Liver (tissue), 3 donors: Measurements from ENCODE around the gene PIK3R5.

Experiments used
- EGR1 ChIP-seq, 2 donors: IDR thresholded peaks; 2 replicates each; pipeline ENCODE4 v1.6.1; 2016 to 2018; ENCODE audit warnings: antibody characterized with exemption in 2 of 2, low read depth in 2 of 2
- FOXA1 ChIP-seq: IDR thresholded peaks from 2 replicates; pipeline ENCODE4 v1.6.1; 2016; ENCODE audit warnings: antibody characterized with exemption
- FOXA2 ChIP-seq: IDR thresholded peaks from 2 replicates; pipeline ENCODE4 v1.6.1; 2016; ENCODE audit warnings: antibody characterized with exemption
- GABPA ChIP-seq, 2 donors: IDR thresholded peaks in 1 of 2; conservative IDR thresholded peaks in 1 of 2; 2 replicates each; pipeline ENCODE4 v1.6.1; 2016; ENCODE audit warnings: antibody characterized with exemption in 2 of 2, mild to moderate bottlenecking in 1 of 2, moderate library complexity in 1 of 2
- HNF4A ChIP-seq, 2 donors: conservative IDR thresholded peaks; 2 replicates each; pipeline ENCODE4 v1.6.1; 2016; ENCODE audit warnings: antibody characterized with exemption in 2 of 2, mild to moderate bottlenecking in 2 of 2
- JUND ChIP-seq, 2 donors: IDR thresholded peaks; 2 replicates each; pipeline ENCODE4 v1.6.1; 2016; ENCODE audit warnings: antibody characterized with exemption in 2 of 2
- RAD21 ChIP-seq, 2 donors: IDR thresholded peaks; 2 replicates each; pipeline ENCODE4 v1.6.1; 2016; ENCODE audit warnings: antibody characterized with exemption in 2 of 2, mild to moderate bottlenecking in 2 of 2
- SP1 ChIP-seq: IDR thresholded peaks from 2 replicates; pipeline ENCODE4 v1.6.1; 2018; ENCODE audit warnings: antibody characterized with exemption, mild to moderate bottlenecking
- TAF1 ChIP-seq: conservative IDR thresholded peaks from 2 replicates; pipeline ENCODE4 v1.6.1; 2016; ENCODE audit warnings: antibody characterized with exemption, mild to moderate bottlenecking
- YY1 ChIP-seq: IDR thresholded peaks from 2 replicates; pipeline ENCODE4 v1.6.1; 2016; ENCODE audit warnings: antibody characterized with exemption, mild to moderate bottlenecking
- TF ChIP-seq, protein P1 (sequence below): fragments of 150-350 bp; IDR thresholded peaks from 2 replicates; pipeline ENCODE4 v1.5.1; 2017; ENCODE audit warnings: improper control_type of control experiment, low read depth, low read length; ENCODE audit not compliant: missing input control
- TF ChIP-seq, protein P2 (sequence below): IDR thresholded peaks from 2 replicates; pipeline ENCODE4 v1.6.1; 2016; ENCODE audit warnings: antibody characterized with exemption
- TF ChIP-seq, protein P3 (sequence below): IDR thresholded peaks from 2 replicates; pipeline ENCODE4 v1.6.1; 2016; ENCODE audit warnings: antibody characterized with exemption
- TF ChIP-seq, protein P4 (sequence below): IDR thresholded peaks from 2 replicates; pipeline ENCODE4 v1.6.1; 2016; ENCODE audit warnings: antibody characterized with exemption, mild to moderate bottlenecking
- donor health status: healthy.
- donor health status: healthy.

DNA sequence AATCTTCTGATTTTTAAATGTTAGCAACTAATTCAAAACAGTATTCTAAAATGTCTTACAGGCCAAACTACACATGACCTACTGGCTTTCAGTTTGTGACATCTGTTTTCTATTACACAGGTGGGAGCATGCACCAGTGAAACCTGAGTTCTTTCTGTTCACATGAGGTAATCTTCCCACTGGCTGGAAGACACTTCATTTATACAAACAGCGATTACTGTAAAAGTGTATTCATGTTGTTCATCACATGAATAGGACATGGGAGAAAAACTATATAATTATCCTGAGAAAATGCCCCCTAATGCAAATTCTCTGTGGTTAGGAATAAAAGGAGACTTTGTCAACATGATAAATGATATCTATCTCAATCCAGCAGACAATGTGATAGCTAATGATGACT, 11.1 kb upstream of the PIK3R5 start:
- TF ChIP-seq, protein P1, sequence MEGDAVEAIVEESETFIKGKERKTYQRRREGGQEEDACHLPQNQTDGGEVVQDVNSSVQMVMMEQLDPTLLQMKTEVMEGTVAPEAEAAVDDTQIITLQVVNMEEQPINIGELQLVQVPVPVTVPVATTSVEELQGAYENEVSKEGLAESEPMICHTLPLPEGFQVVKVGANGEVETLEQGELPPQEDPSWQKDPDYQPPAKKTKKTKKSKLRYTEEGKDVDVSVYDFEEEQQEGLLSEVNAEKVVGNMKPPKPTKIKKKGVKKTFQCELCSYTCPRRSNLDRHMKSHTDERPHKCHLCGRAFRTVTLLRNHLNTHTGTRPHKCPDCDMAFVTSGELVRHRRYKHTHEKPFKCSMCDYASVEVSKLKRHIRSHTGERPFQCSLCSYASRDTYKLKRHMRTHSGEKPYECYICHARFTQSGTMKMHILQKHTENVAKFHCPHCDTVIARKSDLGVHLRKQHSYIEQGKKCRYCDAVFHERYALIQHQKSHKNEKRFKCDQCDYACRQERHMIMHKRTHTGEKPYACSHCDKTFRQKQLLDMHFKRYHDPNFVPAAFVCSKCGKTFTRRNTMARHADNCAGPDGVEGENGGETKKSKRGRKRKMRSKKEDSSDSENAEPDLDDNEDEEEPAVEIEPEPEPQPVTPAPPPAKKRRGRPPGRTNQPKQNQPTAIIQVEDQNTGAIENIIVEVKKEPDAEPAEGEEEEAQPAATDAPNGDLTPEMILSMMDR = no peak
- TF ChIP-seq HNF4A (conservative IDR thresholded peaks at IDR 0.05) (no peak), FOXA1 (no peak), GABPA (IDR thresholded peaks at IDR 0.05 in 1 of 2, conservative IDR thresholded peaks at IDR 0.05 in 1 of 2) (no peak), SP1 (no peak), YY1 (no peak), TAF1 (no peak), EGR1 (IDR thresholded peaks at IDR 0.05; ENCODE audit: low read depth in 2 of 2) (no peak), RAD21 (IDR thresholded peaks at IDR 0.05) (no peak), JUND (IDR thresholded peaks at IDR 0.05) (no peak), FOXA2 (no peak)
- TF ChIP-seq, protein P2, sequence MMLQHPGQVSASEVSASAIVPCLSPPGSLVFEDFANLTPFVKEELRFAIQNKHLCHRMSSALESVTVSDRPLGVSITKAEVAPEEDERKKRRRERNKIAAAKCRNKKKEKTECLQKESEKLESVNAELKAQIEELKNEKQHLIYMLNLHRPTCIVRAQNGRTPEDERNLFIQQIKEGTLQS = no peak
- TF ChIP-seq, protein P3, sequence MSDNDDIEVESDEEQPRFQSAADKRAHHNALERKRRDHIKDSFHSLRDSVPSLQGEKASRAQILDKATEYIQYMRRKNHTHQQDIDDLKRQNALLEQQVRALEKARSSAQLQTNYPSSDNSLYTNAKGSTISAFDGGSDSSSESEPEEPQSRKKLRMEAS = no peak
- TF ChIP-seq, protein P4, sequence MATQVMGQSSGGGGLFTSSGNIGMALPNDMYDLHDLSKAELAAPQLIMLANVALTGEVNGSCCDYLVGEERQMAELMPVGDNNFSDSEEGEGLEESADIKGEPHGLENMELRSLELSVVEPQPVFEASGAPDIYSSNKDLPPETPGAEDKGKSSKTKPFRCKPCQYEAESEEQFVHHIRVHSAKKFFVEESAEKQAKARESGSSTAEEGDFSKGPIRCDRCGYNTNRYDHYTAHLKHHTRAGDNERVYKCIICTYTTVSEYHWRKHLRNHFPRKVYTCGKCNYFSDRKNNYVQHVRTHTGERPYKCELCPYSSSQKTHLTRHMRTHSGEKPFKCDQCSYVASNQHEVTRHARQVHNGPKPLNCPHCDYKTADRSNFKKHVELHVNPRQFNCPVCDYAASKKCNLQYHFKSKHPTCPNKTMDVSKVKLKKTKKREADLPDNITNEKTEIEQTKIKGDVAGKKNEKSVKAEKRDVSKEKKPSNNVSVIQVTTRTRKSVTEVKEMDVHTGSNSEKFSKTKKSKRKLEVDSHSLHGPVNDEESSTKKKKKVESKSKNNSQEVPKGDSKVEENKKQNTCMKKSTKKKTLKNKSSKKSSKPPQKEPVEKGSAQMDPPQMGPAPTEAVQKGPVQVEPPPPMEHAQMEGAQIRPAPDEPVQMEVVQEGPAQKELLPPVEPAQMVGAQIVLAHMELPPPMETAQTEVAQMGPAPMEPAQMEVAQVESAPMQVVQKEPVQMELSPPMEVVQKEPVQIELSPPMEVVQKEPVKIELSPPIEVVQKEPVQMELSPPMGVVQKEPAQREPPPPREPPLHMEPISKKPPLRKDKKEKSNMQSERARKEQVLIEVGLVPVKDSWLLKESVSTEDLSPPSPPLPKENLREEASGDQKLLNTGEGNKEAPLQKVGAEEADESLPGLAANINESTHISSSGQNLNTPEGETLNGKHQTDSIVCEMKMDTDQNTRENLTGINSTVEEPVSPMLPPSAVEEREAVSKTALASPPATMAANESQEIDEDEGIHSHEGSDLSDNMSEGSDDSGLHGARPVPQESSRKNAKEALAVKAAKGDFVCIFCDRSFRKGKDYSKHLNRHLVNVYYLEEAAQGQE = no peak
